GDM1 (cell line): Measurements from ENCODE around the gene GALNT5.
"Not testable (repeated sequence)": the region's sequence is repeated elsewhere in the genome, so short reads cannot be mapped to it uniquely, and the experiment has no call there.

Experiments
- DNase-seq: peaks from one replicate; lab custom pipeline; 2025; lab: John Stamatoyannopoulos, UW

The GALNT5 gene

GRCh38 chr2:157257312-157258252 lies at the start of gene GALNT5:
Gene GALNT5 (plus strand): TSS chr2:157257705. CDS start chr2:157258083, 378 bp downstream.
- DNase-seq = no peak

- DNase-seq = no peak
Observed at GRCh38 chr2:157216286-157216965, 41.1 kb upstream of the GALNT5 start.

- DNase-seq = no peak
Observed at GRCh38 chr2:157217409-157217808, 40.1 kb upstream of the GALNT5 start.

- DNase-seq = no peak
Observed at GRCh38 chr2:157218911-157219310, 38.6 kb upstream of the GALNT5 start.

- no peak for DNase-seq
Observed at GRCh38 chr2:157220502-157220901, 37.0 kb upstream of the GALNT5 start.

- DNase-seq = no peak
Observed at GRCh38 chr2:157221394-157221988, 36.0 kb upstream of the GALNT5 start.

- DNase-seq = no peak
Observed at GRCh38 chr2:157223624-157224205, 33.8 kb upstream of the GALNT5 start.

- DNase-seq = not testable (repeated sequence)
Observed at GRCh38 chr2:157224448-157224847, 33.1 kb upstream of the GALNT5 start.

- no peak for DNase-seq
Observed at GRCh38 chr2:157227592-157227991, 29.9 kb upstream of the GALNT5 start.

GRCh38 chr2:157228946-157229345 lies 28.6 kb upstream of the GALNT5 start:
- DNase-seq = no peak

- no peak for DNase-seq
Observed at GRCh38 chr2:157229572-157229971, 27.9 kb upstream of the GALNT5 start.

- DNase-seq = no peak
Observed at GRCh38 chr2:157231476-157231875, 26.0 kb upstream of the GALNT5 start.

- no peak for DNase-seq
Observed at GRCh38 chr2:157233506-157233905, 24.0 kb upstream of the GALNT5 start.

- no peak for DNase-seq
Observed at GRCh38 chr2:157236404-157236803, 21.1 kb upstream of the GALNT5 start.

GRCh38 chr2:157238296-157238695 lies 19.2 kb upstream of the GALNT5 start:
- no peak for DNase-seq

GRCh38 chr2:157244691-157245090 lies 12.8 kb upstream of the GALNT5 start:
- no peak for DNase-seq

GRCh38 chr2:157245144-157245840 lies 12.2 kb upstream of the GALNT5 start:
- no peak for DNase-seq

- DNase-seq = no peak
Observed at GRCh38 chr2:157245846-157246764, 11.4 kb upstream of the GALNT5 start.

- DNase-seq = no peak
Observed at GRCh38 chr2:157246765-157247407, 10.6 kb upstream of the GALNT5 start.

GRCh38 chr2:157250836-157251235 lies 6.7 kb upstream of the GALNT5 start:
- DNase-seq = no peak
